Measurements from ENCODE around the gene USP35. TPM values are rescaled to one million over a fixed set of nuclear protein-coding genes. Genes with fewer than 3 reads are reported as not detected.

The USP35 gene
- total RNA-seq, 2 donors from 2014 or later: 38.8 to 44.1 TPM

DNA sequence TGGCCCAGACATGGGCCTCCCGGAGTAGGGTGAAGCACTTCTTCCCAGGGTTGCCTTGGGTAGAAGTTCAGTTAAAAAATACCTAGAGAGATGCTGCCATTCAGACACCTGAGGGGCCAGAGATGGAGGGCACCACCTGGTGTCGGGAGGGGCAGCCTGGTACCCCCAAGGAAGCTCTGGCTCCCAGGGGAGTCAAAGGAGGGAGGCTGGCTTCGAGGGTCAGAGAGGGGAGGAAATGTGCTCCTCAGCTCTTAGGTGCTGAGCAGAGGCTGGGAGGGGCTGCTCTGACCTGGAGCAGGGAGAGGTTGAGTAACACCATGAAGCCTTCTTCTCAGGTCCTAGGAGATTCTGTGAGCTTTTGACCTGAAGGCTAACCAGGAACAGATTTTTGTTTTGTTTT, 1.1 kb downstream of the USP35 start:
- TF ChIP-seq, protein P1, sequence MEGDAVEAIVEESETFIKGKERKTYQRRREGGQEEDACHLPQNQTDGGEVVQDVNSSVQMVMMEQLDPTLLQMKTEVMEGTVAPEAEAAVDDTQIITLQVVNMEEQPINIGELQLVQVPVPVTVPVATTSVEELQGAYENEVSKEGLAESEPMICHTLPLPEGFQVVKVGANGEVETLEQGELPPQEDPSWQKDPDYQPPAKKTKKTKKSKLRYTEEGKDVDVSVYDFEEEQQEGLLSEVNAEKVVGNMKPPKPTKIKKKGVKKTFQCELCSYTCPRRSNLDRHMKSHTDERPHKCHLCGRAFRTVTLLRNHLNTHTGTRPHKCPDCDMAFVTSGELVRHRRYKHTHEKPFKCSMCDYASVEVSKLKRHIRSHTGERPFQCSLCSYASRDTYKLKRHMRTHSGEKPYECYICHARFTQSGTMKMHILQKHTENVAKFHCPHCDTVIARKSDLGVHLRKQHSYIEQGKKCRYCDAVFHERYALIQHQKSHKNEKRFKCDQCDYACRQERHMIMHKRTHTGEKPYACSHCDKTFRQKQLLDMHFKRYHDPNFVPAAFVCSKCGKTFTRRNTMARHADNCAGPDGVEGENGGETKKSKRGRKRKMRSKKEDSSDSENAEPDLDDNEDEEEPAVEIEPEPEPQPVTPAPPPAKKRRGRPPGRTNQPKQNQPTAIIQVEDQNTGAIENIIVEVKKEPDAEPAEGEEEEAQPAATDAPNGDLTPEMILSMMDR (IDR thresholded peaks at IDR 0.05): no peak
- Histone ChIP-seq H3K36me3 (no peaks in the 10 kb centered on the region), H3K4me1 (ENCODE audit: control insufficient read depth in 1 of 2, low read depth in 2 of 2) (peaks cover 45 to 82% of the 10 kb centered on the region in 2 donors), H3K27me3 (replicated peaks; ENCODE audit: insufficient read depth) (no peaks in the 10 kb centered on the region), H3K4me3 (peak overlapping the region; percentile 95), H3K9me3 (no peaks in the 10 kb centered on the region), H3K27ac (peak overlapping the region; percentile 64 to 85)
- DNase-seq (ENCODE audit: low spot score) (no peak), ATAC-seq (ENCODE audit: insufficient number of reproducible peaks, low FRiP score, low read depth) (no peak)

DNA sequence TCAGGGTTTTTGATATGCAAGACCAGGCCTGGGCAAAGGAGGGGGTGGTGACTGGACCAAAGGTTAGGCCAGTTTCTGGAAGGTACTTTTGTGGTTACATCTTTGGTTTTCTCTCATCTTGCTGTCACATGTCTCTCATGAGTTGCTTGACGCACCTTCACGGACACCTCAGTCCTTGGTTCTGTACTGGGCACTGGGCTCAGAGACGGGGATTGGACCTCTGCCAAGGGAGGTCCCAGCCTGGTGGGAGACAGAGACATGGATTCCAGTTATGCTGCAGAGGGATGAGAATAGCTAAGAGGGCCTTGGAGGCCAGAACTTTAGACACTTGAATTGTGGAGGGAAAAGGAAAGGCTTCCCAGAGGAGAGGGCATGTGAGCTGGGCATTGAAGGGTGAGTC, 1.7 kb downstream of the USP35 start:
- Histone ChIP-seq H3K4me3 (peak overlapping the region; percentile 95), H3K9me3 (no peaks in the 10 kb centered on the region), H3K36me3 (no peaks in the 10 kb centered on the region), H3K27me3 (replicated peaks; ENCODE audit: insufficient read depth) (no peaks in the 10 kb centered on the region), H3K4me1 (ENCODE audit: control insufficient read depth in 1 of 2, low read depth in 2 of 2) (peaks cover 45 to 81% of the 10 kb centered on the region in 2 donors), H3K27ac (peak overlapping the region; percentile 64 to 85)
- ATAC-seq (ENCODE audit: insufficient number of reproducible peaks, low FRiP score, low read depth) (no peak), DNase-seq (ENCODE audit: low spot score) (no peak)
- TF ChIP-seq, protein P1 (IDR thresholded peaks at IDR 0.05): no peak

DNA sequence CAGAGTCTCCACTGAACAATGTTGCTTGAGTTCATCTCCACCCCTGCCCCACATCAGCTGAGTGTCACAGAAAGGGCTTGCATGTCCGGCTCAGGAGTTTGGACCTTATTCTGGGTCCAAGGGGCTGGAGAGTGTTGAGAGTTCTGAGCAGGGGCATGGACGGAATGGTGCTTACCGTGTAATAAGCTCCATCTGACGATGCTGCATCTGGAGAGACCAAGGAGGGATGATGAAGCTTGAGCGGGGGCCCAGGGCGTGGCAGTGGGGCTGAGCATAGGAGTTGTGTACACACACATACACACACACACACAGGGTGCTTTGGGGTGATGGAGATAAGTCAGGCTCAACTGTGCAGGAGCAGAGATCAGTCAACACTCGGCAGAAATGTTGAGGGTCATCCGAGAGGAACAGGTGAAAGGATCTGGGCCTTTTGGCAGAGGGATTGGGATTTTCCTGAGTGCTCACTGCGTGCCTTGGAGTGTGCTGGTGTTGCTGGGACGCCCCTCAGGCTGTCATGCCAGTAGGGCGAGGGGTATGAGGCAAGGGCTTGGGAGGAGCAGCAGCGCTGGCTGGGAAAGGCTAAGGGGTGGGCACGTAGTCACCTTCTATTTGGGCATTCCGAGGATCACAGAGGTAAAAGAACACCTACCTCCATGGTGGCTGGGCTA, 2.3 kb downstream of the USP35 start:
- H3K4me1 ChIP-seq (ENCODE audit: control insufficient read depth in 1 of 2, low read depth in 2 of 2): peaks cover 45 to 75% of the 10 kb centered on the region in 2 donors
- TF ChIP-seq, protein P1 (IDR thresholded peaks at IDR 0.05): no peak
- H3K36me3 ChIP-seq: no peaks in the 10 kb centered on the region
- peak overlapping the region; percentile 95 for H3K4me3 ChIP-seq
- ATAC-seq (ENCODE audit: insufficient number of reproducible peaks, low FRiP score, low read depth) (no peak), DNase-seq (ENCODE audit: low spot score) (no peak)
- H3K27ac ChIP-seq: peak overlapping the region; percentile 64 to 85
- H3K27me3 ChIP-seq (replicated peaks; ENCODE audit: insufficient read depth): no peaks in the 10 kb centered on the region
- H3K9me3 ChIP-seq: no peaks in the 10 kb centered on the region

DNA sequence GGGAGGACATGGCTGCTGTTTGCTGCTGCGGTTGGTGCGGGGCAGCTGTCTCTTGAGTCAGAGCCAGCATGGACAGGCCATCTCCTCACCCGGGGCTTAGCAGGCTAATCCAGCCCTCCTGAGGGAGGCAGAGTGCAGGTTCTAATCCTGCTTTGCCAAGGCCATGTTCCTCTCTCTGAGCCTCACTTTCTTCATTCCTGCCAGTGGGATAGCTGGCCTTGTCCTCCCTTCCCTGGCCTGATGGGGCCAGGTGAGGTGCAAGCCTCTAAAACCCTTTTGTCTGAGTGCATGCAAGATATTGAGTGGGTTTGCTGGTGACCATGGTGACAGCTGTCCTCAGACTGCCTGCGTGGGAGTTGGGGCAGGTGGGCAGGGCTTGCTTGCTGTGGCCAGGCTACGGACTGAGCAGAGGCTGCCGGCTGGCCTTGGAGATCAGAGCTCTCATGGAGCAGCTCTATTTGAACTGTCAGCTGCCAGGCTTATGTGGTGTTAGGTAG, 3.6 kb downstream of the USP35 start:
- Histone ChIP-seq H3K27ac (peak overlapping the region; percentile 71 to 82), H3K36me3 (peaks cover 4% of the 10 kb centered on the region), H3K4me1 (ENCODE audit: control insufficient read depth in 1 of 2, low read depth in 2 of 2) (peaks cover 34 to 62% of the 10 kb centered on the region in 2 donors), H3K27me3 (replicated peaks; ENCODE audit: insufficient read depth) (no peaks in the 10 kb centered on the region), H3K9me3 (no peaks in the 10 kb centered on the region), H3K4me3 (peak overlapping the region; percentile 51)
- ATAC-seq (ENCODE audit: insufficient number of reproducible peaks, low FRiP score, low read depth) (no peak), DNase-seq (ENCODE audit: low spot score) (no peak)
- TF ChIP-seq, protein P1 (IDR thresholded peaks at IDR 0.05): no peak

DNA sequence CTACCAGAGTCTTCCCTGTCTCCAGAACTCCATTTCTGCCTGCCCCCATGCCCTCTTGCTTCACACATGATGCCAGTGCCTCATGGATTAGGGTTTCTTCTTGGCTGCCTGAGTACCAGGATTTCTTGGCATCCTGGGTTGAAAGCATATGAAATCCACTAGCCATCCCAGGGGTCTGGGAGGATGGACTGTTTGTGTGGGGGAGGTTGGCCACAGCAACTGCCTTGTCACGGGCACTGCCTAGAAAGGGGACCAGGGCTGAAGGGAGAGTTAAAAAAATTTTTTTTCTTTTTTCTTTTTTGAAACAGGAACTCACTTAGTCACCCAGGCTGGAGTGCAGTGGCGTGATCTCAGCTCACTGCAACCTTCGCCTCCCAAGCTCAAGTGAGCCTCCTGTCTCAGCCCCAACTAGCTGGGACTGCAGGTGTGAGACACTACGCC, 4.2 kb downstream of the USP35 start:
- no peak for ATAC-seq (ENCODE audit: insufficient number of reproducible peaks, low FRiP score, low read depth)
- H3K36me3 ChIP-seq: peaks cover 4% of the 10 kb centered on the region
- no peak for DNase-seq (ENCODE audit: low spot score)
- peak overlapping the region; percentile 71 to 82 for H3K27ac ChIP-seq
- H3K9me3 ChIP-seq: no peaks in the 10 kb centered on the region
- TF ChIP-seq, protein P1 (IDR thresholded peaks at IDR 0.05): no peak
- no peaks in the 10 kb centered on the region for H3K27me3 ChIP-seq (replicated peaks; ENCODE audit: insufficient read depth)
- H3K4me1 ChIP-seq (ENCODE audit: control insufficient read depth in 1 of 2, low read depth in 2 of 2): peaks cover 31 to 60% of the 10 kb centered on the region in 2 donors
- H3K4me3 ChIP-seq: peak overlapping the region; percentile 51

Data from thoracic aorta (tissue), 2 donors.